HG03139 (cell line): ENCODE results near the gene GRB7.
"Not testable (repeated sequence)": the region's sequence is repeated elsewhere in the genome, so short reads cannot be mapped to it uniquely, and the experiment has no call there.

Experiments used
- ATAC-seq: cut with Tn5 transposase; IDR thresholded peaks from one replicate; pipeline ENCODE4 v1.9.1; 2021; ENCODE audit not compliant: unreplicated experiment

GRB7 gene

DNA sequence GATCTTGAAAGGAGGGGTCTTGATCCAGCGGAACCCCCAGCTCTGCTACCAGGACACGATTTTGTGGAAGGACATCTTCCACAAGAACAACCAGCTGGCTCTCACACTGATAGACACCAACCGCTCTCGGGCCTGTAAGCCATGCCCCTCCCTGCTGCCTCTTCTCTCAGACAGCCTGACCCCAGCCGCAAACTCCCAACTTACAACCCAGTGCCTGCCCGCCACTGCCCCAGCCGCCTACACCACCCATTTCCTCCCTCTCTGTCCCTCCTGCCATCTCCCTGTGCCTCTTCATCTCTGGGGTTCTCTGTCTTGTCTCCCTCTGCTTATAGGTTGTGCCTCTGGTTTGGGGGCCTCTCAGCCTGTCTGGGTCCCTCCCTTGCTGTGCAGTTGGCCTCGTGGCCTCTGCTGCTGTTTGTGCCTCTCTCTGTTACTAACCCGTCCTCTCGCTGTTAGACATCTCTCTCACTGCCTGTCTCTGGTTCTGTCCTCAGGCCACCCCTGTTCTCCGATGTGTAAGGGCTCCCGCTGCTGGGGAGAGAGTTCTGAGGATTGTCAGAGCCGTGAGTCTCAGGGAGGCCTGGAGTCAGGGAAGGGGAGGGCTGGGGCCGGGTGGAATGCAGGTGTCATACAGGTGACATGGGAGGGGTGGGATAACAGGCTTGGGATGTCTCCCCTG is 28.3 kb upstream of the GRB7 start:
- no peak for ATAC-seq

DNA sequence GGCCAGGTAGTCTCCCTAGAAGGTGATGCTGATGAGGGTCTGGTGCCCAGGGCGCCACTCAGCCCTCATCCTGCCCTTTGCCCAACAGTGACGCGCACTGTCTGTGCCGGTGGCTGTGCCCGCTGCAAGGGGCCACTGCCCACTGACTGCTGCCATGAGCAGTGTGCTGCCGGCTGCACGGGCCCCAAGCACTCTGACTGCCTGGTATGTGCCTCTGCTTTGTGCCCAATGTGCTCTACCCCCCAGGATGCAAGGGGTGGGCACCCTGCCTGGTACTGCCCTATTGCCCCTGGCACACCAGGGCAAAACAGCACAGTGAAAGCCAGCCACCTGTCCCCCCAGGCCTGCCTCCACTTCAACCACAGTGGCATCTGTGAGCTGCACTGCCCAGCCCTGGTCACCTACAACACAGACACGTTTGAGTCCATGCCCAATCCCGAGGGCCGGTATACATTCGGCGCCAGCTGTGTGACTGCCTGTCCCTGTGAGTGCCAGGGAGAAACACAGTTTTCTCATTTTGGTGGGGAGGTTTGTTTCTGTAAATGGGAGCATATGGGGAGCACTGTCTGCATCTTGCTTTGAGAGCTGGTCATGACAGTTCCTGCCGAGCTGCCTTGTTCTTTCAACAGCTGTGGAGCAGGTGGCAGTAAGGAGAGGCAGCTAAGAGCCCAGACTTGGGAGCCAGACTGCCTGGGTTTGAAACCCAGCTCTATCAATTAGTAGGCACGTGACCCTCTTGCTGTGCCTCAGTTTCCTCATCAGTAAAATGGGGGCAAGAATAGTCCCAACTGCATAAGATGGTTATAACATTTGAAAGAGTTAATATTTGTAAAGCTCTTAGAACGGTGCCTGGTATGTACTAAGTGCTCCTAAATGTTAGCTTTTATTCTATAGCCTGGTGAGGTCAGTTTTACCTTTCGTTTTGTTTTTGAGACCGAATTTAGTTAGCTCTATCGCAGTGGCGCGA is 27.5 kb upstream of the GRB7 start:
- no peak for ATAC-seq

DNA sequence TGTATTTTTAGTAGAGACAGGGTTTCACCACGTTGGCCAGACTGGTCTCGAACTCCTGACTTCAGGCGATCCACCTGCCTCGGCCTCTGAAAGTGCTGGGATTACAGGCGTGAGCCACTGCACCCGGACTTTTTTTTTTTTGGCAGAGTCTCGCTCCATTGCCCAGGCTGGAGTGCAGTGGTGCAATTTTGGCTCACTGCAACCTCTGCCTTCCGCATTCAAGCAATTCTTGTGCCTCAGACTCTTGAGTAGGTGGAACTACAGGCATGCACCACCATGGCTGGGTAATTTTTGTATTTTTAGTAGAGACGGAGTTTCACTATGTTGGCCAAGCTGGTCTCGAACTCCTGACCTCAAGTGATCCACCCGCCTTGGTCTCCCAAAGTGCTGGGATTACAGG is 26.7 kb upstream of the GRB7 start:
- not testable (repeated sequence) for ATAC-seq

DNA sequence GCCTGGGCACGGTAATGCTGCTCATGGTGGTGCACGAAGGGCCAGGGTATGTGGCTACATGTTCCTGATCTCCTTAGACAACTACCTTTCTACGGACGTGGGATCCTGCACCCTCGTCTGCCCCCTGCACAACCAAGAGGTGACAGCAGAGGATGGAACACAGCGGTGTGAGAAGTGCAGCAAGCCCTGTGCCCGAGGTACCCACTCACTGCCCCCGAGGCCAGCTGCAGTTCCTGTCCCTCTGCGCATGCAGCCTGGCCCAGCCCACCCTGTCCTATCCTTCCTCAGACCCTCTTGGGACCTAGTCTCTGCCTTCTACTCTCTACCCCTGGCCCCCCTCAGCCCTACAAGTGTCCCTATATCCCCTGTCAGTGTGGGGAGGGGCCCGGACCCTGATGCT is 25.9 kb upstream of the GRB7 start:
- no peak for ATAC-seq

DNA sequence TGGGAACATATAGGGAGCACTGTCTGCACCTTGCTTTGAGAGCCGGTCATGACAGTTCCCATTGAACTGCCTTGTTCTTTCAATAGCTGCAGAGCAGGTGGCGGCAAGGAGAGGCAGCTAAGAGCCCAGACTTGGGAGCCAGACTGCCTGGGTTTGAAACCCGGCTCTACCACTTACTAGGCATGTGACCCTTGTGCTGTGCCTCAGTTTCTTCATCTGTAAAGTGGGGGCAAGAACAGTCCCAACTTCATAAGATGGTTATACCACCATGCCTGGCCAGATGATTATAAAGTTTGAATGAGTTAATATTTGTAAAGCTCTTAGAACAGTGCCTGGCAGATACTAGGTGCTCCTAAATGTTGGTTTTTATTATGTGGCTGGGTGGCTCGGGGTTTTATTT is 23.5 kb upstream of the GRB7 start:
- no peak for ATAC-seq

DNA sequence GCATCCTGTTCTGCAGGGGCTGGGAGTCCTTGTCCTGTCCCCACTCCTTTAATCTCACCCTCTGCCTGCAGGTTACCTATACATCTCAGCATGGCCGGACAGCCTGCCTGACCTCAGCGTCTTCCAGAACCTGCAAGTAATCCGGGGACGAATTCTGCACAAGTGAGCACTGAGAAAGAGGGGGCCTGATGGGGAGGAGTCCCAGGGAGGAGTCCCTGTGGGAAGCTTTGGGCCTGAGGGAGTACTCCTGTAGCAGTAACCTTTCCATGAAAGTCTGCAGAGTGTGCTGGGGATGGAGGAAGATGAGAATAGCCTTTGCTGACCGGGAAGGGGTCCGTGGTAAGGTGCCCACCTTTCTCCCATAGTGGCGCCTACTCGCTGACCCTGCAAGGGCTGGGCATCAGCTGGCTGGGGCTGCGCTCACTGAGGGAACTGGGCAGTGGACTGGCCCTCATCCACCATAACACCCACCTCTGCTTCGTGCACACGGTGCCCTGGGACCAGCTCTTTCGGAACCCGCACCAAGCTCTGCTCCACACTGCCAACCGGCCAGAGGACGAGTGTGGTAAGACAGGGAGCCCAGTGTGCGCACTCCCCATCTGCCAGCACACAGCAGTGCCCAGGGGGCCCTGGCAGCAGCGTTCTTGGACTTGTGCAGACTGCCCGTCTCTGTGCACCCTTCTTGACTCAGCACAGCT is 22.2 kb upstream of the GRB7 start:
- no peak for ATAC-seq

DNA sequence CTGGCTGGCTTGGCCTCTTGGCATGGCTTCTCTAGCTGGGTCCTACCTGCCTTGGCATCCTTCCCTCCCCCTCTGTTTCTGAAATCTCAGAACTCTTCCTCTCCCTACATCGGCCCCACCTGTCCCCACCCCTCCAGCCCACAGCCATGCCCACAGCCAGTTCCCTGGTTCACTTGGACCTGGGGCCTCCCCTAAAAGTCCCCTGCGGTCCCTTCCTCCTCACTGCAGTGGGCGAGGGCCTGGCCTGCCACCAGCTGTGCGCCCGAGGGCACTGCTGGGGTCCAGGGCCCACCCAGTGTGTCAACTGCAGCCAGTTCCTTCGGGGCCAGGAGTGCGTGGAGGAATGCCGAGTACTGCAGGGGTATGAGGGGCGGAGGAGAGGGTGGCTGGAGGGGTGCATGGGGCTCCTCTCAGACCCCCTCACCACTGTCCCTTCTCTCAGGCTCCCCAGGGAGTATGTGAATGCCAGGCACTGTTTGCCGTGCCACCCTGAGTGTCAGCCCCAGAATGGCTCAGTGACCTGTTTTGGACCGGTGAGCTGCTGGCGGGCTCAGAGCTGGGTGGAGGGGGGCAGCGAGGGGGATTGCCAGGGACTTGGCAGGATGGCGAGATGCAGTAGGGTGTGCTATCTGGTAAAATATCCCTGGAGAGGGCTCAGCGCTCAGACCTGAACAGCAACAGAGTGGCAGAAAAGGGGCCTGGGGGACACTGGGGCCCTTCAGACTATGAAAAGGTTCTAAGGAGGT is 21.5 kb upstream of the GRB7 start:
- no peak for ATAC-seq

DNA sequence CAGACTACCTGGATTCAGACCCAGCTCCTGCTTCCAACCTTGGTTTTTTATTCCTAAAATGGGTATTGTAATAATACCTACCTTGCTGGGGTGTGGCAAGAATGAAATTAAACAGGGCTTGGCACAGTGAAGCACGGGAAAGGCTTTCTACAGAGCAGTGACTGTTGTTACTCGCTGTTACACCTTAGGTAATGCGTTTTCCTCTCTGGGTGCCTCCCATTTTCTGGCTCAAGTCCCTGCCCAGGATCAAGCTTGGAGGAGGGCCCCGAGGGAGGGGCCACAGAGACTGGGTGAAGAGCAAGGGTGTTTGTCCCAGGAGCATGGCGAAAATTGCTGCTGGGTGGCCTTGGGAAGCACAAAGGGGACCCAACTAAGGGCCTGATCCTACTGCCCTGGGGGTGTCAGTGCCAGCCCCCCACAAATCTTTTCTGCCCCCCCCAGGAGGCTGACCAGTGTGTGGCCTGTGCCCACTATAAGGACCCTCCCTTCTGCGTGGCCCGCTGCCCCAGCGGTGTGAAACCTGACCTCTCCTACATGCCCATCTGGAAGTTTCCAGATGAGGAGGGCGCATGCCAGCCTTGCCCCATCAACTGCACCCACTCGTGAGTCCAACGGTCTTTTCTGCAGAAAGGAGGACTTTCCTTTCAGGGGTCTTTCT is 20.7 kb upstream of the GRB7 start:
- no peak for ATAC-seq

DNA sequence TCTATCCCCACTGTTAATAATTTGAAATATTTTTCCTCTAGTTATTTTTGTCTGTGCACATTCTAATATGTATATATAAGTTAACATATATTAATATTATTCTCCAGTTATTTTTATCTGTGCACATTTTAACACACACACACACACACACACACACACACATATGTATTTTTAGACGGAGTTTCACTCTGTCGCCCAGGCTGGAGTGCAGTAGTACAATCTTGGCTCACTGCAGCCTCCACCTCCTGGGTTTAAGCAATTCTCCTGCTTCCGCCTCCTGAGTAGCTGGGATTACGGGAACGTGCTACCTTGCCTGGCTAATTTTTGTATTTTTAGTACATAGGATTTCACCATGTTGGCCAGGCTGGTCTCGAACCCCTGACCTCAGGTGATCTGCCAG is 20.1 kb upstream of the GRB7 start:
- ATAC-seq, result no peak

DNA sequence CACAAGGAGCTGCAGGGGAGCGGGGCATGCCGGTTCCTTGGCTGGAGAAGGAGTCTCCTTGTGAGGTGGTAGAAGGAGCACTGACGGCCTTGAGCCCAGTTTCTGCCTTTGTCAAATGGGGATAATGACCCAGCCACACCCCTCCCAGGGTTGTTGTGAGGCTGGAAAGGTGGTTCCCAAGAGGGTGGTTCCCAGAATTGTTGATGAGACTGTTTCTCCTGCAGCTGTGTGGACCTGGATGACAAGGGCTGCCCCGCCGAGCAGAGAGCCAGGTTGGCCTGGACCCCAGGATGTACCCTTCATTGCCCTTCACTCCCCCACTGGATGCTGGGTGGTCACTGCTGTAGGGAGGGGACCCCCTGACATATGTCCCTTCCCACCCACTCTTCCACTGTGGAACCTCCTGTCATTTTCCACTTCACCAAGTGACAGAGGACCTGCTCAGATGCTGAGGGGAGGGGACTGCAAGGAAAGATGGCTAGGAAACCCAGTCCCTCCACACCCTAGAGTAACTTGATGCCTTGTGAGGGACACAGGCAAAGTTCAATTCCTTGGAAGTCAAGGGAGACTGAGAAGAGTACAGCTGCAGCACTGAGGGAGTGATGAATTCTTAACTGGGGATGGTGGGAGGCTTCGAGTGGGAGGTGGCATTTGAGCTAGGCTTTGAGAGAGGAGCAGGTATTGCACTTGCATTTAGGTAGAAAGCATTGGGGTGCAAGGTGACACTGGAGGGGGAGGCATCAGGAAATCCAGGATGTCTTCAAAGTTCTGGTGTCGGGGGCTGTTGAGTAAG is 18.0 kb upstream of the GRB7 start:
- ATAC-seq, result no peak

DNA sequence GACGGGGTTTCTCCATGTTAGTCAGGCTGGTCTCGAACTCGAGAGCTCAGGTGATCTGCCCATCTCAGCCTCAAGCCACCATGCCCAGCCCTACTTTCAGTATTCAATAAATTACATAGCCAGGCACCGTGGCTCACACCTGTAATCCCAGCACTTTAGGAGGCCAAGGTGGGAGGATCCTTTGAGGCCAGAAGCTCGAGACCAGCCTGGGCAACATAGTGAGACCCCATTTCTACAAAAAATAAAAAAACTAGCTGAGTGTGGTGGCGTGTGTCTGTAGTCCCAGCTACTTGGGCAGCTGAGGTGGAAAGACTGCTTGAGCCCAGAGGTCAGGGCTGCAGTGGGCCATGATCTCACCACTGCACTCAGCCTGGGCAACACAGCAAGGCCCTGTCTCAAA is 15.6 kb upstream of the GRB7 start:
- ATAC-seq, result no peak

DNA sequence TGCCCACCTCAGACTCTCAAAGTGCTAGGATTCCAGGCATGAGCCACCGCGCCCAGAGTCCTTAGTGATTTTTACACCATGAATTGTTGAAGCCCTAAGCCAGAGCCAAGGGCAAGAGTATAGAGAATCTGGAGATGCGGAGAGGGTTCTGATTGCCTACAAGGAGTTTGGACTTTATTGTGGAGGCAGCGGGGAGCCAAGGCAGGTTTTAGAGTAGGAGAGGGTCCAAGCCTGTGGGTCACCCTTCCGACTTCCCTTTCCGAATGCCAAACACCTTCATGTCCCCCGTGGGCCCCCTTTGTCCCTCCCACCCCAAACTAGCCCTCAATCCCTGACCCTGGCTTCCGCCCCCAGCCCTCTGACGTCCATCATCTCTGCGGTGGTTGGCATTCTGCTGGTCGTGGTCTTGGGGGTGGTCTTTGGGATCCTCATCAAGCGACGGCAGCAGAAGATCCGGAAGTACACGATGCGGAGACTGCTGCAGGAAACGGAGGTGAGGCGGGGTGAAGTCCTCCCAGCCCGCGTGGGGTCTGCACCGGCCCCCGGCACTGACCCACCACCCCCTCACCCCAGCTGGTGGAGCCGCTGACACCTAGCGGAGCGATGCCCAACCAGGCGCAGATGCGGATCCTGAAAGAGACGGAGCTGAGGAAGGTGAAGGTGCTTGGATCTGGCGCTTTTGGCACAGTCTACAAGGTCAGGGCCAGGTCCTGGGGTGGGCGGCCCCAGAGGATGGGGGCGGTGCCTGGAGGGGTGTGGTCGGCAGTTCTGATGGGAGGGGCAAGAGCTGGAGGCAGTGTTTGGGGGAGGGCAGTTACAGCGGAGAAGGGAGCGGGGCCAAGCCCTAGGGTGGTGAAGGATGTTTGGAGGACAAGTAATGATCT is 14.5 kb upstream of the GRB7 start:
- no peak for ATAC-seq

DNA sequence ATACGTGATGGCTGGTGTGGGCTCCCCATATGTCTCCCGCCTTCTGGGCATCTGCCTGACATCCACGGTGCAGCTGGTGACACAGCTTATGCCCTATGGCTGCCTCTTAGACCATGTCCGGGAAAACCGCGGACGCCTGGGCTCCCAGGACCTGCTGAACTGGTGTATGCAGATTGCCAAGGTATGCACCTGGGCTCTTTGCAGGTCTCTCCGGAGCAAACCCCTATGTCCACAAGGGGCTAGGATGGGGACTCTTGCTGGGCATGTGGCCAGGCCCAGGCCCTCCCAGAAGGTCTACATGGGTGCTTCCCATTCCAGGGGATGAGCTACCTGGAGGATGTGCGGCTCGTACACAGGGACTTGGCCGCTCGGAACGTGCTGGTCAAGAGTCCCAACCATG is 13.0 kb upstream of the GRB7 start:
- no peak for ATAC-seq

DNA sequence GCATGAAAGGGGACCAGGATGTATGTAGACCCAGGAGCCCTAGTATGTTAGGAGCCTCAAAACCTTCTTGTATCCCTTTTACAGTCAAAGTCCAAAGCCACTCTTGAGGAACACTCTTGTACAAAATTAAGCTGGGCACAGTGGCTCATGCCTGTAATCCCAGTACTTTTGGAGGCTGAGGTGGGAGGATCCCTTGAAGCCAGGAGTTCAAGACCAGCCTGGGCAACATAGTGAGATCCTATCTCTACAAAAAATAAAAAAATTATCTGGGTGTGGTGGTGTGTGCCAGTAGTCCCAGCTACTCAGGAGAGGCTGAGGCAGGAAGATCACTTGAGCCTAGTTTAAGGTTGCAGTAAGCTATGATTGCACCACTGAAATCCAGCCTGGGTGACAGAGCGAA is 11.8 kb upstream of the GRB7 start:
- not testable (repeated sequence) for ATAC-seq

DNA sequence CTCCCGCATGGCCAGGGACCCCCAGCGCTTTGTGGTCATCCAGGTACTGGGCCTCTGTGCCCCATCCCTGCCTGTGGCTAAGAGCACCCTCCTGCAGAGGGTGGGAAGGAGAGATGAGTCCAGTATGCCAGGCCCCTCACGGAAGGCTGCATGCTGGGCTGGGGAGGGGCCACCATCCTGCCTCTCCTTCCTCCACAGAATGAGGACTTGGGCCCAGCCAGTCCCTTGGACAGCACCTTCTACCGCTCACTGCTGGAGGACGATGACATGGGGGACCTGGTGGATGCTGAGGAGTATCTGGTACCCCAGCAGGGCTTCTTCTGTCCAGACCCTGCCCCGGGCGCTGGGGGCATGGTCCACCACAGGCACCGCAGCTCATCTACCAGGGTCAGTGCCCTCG is 11.1 kb upstream of the GRB7 start:
- ATAC-seq, result no peak

DNA sequence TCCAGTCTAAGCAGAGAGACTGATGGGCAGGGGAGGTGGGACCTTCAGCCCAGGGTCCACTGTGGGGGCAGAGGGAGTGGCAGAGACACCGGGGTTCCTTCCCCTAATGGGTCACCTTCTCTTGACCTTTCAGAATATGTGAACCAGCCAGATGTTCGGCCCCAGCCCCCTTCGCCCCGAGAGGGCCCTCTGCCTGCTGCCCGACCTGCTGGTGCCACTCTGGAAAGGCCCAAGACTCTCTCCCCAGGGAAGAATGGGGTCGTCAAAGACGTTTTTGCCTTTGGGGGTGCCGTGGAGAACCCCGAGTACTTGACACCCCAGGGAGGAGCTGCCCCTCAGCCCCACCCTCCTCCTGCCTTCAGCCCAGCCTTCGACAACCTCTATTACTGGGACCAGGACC is 10.2 kb upstream of the GRB7 start:
- ATAC-seq, result no peak

DNA sequence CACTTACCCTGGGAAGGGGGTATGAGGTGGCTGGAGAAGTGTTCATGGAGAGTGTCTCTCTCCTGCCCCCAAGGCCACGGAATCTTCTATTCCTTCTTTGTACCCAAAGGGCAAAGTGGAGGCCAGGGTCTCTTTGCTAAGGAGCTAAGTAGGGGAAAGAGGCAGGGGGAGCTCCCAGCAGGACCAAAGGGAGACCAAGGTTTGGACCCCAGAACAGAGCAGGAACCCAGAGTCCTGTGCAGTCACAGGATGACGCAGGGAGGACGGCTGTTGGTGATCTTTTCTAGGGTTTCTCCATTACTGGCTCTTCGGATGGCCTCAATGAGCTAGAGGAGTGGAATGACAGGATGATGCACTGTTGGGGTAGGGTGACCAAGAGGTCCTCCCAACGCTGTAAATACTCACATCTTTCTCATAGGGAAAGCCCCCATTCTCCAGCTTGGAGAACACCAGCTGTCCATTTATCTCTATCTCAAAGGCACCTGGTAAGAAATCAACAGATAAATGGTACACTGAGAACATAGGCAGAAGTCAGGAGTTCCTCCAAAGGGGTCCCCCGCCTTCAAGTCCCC is 8.4 kb upstream of the GRB7 start:
- no peak for ATAC-seq

DNA sequence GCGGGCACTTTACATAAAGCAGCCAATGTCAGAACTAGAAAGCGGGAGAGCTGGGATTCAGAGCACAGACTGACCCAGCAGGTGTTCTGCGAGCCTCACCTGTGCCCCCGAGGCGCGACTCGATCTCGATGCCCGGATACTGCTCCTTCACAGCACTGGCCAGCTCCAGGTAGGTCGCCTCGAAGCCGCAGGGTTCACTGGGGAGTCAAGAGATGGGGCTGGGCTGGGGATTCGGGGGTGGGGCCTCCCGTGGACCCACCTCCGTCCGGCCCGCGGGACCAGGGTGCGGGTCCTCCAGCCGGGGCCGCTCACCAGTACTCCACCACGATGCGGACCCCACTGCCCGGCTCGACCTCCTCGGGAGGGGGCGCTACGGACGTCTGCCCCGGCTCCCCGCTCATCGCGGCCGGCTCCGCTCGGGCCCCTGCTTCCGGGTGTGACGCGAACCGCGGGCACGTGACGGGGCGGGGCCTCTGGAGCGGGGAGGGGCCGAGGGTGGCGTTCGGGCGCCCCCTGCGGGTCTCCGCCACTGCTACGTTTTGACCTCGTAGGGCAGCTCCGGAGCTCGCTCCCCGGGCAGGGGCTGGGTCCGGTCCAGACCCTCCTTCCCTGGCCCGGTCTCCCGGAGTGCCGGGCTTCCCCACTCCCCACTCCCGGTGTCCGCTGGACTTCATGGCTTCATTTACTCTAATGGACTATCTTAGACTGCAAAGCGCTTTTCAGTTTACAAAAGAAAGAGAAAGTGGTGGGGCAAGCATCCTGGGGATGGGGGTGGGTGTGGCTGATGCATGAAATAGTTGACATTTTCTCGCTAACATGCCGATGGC is 7.4 kb upstream of the GRB7 start, which contains the start of gene MIEN1:
MIEN1 (minus strand) TSS at position 438 of the 827 bp plus-strand sequence; CDS start at position 401, 37 bp downstream.
- ATAC-seq, result peak; percentile 80
